Skin of body (tissue), 2 donors: Measurements from ENCODE around the gene PSMG3. TPM values are rescaled to one million over a fixed set of nuclear protein-coding genes. Genes with fewer than 3 reads are reported as not detected.

Experiments
- DNase-seq: peaks from one replicate; lab custom pipeline; 2025; lab: John Stamatoyannopoulos, UW
- total RNA-seq: library from RNA; depleted of rRNA; stranded (reverse); fragments of >200 nt; gene quantifications from one replicate; pipeline ENCODE4 v1.2.3, GENCODE V29; 2014

Gene PSMG3
- total RNA-seq, 1 donor from 2014 or later: 12.6 TPM

GRCh38 chr7:1558841-1559625 is 10.8 kb downstream of the PSMG3 start:
- no peak for DNase-seq

GRCh38 chr7:1558181-1558811 is 11.5 kb downstream of the PSMG3 start:
- no peak for DNase-seq

- DNase-seq: no peak
Observed at GRCh38 chr7:1557771-1558170, 12.1 kb downstream of the PSMG3 start.

GRCh38 chr7:1557006-1557405 is 12.8 kb downstream of the PSMG3 start:
- no peak for DNase-seq

GRCh38 chr7:1555813-1556543 is 13.9 kb downstream of the PSMG3 start, which contains the start of gene TMEM184A:
Gene TMEM184A (minus strand): TSS chr7:1556205. CDS start chr7:1555484, 721 bp downstream.
- no peak for DNase-seq

- no peak for DNase-seq
Observed at GRCh38 chr7:1555046-1555812, 14.6 kb downstream of the PSMG3 start.

GRCh38 chr7:1554333-1555045 is 15.3 kb downstream of the PSMG3 start:
- DNase-seq: no peak

- DNase-seq: no peak
Observed at GRCh38 chr7:1553512-1554210, 16.2 kb downstream of the PSMG3 start.

GRCh38 chr7:1552200-1552599 is 17.6 kb downstream of the PSMG3 start:
- DNase-seq: no peak

GRCh38 chr7:1550846-1551155 is 19.0 kb downstream of the PSMG3 start:
- no peak for DNase-seq

GRCh38 chr7:1550005-1550845 is 19.6 kb downstream of the PSMG3 start:
- no peak for DNase-seq

- no peak for DNase-seq
Observed at GRCh38 chr7:1549357-1550004, 20.4 kb downstream of the PSMG3 start.

GRCh38 chr7:1548944-1549343 is 20.9 kb downstream of the PSMG3 start:
- no peak for DNase-seq

- no peak for DNase-seq
Observed at GRCh38 chr7:1548438-1548831, 21.4 kb downstream of the PSMG3 start.

GRCh38 chr7:1547777-1548437 is 21.9 kb downstream of the PSMG3 start:
- DNase-seq: no peak

GRCh38 chr7:1546909-1547776 is 22.7 kb downstream of the PSMG3 start:
- DNase-seq: no peak

- no peak for DNase-seq
Observed at GRCh38 chr7:1546274-1546908, 23.4 kb downstream of the PSMG3 start.
